Measurements from ENCODE around the gene MRC2. TPM values are rescaled to one million over a fixed set of nuclear protein-coding genes. Genes with fewer than 3 reads are reported as not detected.

Gene MRC2
- total RNA-seq, 1 experiment from 2014 or later, result 34.3 TPM

DNA sequence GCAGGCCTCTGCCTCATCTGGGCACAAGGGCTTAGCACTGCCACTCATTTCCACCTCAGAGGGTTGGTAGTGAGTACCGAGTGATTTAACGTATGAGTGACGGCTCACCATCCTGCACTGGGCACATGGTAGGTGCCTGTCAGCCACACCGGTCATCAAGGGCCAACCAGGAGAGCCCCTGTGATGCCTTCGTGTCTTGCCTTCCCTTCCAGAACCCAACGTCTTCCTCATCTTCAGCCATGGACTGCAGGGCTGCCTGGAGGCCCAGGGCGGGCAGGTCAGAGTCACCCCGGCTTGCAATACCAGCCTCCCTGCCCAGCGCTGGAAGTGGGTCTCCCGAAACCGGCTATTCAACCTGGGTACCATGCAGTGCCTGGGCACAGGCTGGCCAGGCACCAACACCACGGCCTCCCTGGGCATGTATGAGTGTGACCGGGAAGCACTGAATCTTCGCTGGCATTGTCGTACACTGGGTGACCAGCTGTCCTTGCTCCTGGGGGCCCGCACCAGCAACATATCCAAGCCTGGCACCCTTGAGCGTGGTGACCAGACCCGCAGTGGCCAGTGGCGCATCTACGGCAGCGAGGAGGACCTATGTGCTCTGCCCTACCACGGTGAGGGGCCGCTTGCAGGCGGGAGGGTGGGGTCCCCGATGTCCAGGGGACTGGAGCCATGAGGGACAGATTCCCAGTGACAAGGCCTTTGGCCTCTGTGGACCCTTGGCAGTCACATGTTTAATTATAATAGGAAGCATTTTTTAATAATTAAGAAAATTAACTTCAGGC, 37.1 kb downstream of the MRC2 start:
- Histone ChIP-seq H3K36me3 (ENCODE audit: insufficient read depth, low read length, poor library complexity, severe bottlenecking) (no peaks in the 10 kb centered on the region), H3K4me1 (ENCODE audit: insufficient read depth, low read length, poor library complexity, severe bottlenecking) (peaks cover 6% of the 10 kb centered on the region), H3K9me3 (ENCODE audit: low read depth, low read length, poor library complexity, severe bottlenecking) (peaks cover 4% of the 10 kb centered on the region), H3K4me3 (ENCODE audit: low read depth, low read length, poor library complexity, severe bottlenecking) (no peak overlapping the region), H3K27ac (ENCODE audit: low read depth, low read length, poor library complexity, severe bottlenecking) (no peak overlapping the region), H3K27me3 (replicated peaks; ENCODE audit: insufficient read depth, low read depth, low read length, poor library complexity) (no peaks in the 10 kb centered on the region)
- CTCF ChIA-PET, result no interaction called here
- no peak for TF ChIP-seq EZH2 (IDR thresholded peaks at IDR 0.05; ENCODE audit: borderline replicate concordance, low read depth, low read length, poor library complexity, severe bottlenecking)
- no peak for DNase-seq (ENCODE audit: low spot score)
- intact Hi-C loops (cut with micrococcal nuclease; ENCODE audit: unreplicated experiment), result no loop called here
- POLR2A ChIA-PET (ENCODE audit: low non-redundant PET), result no interaction called here
- no TSS peak for BruUV-seq (replicated peaks)

DNA sequence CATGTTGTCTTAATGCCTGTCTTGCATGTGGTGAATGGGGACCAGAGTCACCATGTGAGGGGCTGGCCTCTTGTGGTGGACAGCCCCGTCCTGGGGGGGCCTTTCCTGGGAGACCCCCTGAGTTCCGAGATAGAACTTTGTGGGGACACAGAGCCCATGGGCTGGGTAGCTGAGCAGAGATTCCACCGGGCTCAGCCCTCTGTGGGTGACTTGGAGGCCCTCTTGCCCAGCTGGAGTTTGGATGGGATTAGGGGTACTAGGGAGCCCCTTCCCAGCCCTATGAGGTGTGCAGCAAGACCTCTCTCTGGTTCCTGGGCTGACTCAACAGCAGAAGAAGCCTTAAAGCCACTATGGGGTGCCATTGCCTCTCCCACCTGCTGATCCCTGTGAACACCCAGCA, 38.1 kb downstream of the MRC2 start:
- POLR2A ChIA-PET (ENCODE audit: low non-redundant PET), result no interaction called here
- Histone ChIP-seq H3K4me3 (ENCODE audit: low read depth, low read length, poor library complexity, severe bottlenecking) (no peak overlapping the region), H3K27ac (ENCODE audit: low read depth, low read length, poor library complexity, severe bottlenecking) (no peak overlapping the region), H3K4me1 (ENCODE audit: insufficient read depth, low read length, poor library complexity, severe bottlenecking) (peaks cover 6% of the 10 kb centered on the region), H3K36me3 (ENCODE audit: insufficient read depth, low read length, poor library complexity, severe bottlenecking) (no peaks in the 10 kb centered on the region), H3K27me3 (replicated peaks; ENCODE audit: insufficient read depth, low read depth, low read length, poor library complexity) (no peaks in the 10 kb centered on the region), H3K9me3 (ENCODE audit: low read depth, low read length, poor library complexity, severe bottlenecking) (no peaks in the 10 kb centered on the region)
- BruUV-seq (replicated peaks), result no TSS peak
- intact Hi-C loops (cut with micrococcal nuclease; ENCODE audit: unreplicated experiment), result no loop called here
- CTCF ChIA-PET, result no interaction called here
- TF ChIP-seq, protein P1, sequence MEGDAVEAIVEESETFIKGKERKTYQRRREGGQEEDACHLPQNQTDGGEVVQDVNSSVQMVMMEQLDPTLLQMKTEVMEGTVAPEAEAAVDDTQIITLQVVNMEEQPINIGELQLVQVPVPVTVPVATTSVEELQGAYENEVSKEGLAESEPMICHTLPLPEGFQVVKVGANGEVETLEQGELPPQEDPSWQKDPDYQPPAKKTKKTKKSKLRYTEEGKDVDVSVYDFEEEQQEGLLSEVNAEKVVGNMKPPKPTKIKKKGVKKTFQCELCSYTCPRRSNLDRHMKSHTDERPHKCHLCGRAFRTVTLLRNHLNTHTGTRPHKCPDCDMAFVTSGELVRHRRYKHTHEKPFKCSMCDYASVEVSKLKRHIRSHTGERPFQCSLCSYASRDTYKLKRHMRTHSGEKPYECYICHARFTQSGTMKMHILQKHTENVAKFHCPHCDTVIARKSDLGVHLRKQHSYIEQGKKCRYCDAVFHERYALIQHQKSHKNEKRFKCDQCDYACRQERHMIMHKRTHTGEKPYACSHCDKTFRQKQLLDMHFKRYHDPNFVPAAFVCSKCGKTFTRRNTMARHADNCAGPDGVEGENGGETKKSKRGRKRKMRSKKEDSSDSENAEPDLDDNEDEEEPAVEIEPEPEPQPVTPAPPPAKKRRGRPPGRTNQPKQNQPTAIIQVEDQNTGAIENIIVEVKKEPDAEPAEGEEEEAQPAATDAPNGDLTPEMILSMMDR (conservative IDR thresholded peaks at IDR 0.05; ENCODE audit: low read depth, low read length), result no peak
- TF ChIP-seq EZH2 (IDR thresholded peaks at IDR 0.05; ENCODE audit: borderline replicate concordance, low read depth, low read length, poor library complexity, severe bottlenecking), result no peak
- no peak for DNase-seq (ENCODE audit: low spot score)

GRCh38 chr17:62666061-62666800, 38.8 kb downstream of the MRC2 start:
- H3K27me3 ChIP-seq (replicated peaks; ENCODE audit: insufficient read depth, low read depth, low read length, poor library complexity), result no peaks in the 10 kb centered on the region
- no peaks in the 10 kb centered on the region for H3K36me3 ChIP-seq (ENCODE audit: insufficient read depth, low read length, poor library complexity, severe bottlenecking)
- DNase-seq (ENCODE audit: low spot score), result no peak
- intact Hi-C loops (cut with micrococcal nuclease; ENCODE audit: unreplicated experiment), result no loop called here
- TF ChIP-seq, protein P1 (conservative IDR thresholded peaks at IDR 0.05; ENCODE audit: low read depth, low read length), result no peak
- no peak for TF ChIP-seq EZH2 (IDR thresholded peaks at IDR 0.05; ENCODE audit: borderline replicate concordance, low read depth, low read length, poor library complexity, severe bottlenecking)
- no peaks in the 10 kb centered on the region for H3K9me3 ChIP-seq (ENCODE audit: low read depth, low read length, poor library complexity, severe bottlenecking)
- peaks cover 6% of the 10 kb centered on the region for H3K4me1 ChIP-seq (ENCODE audit: insufficient read depth, low read length, poor library complexity, severe bottlenecking)
- BruUV-seq (replicated peaks), result no TSS peak
- POLR2A ChIA-PET (ENCODE audit: low non-redundant PET), result no interaction called here
- CTCF ChIA-PET, result no interaction called here
- H3K4me3 ChIP-seq (ENCODE audit: low read depth, low read length, poor library complexity, severe bottlenecking), result no peak overlapping the region
- H3K27ac ChIP-seq (ENCODE audit: low read depth, low read length, poor library complexity, severe bottlenecking), result no peak overlapping the region
